OCI-LY3 (cell line): ENCODE results near the gene ASCC3.

ENCODE experiments used
- H2AFZ ChIP-seq: fragments of 200-600, 300-600 bp; shearing (Covaris generic); 2 replicates; pipeline ENCODE4 v1.6.0; 2014; ENCODE audit warnings: antibody characterized with exemption, low read depth, low read length
- H3K27ac ChIP-seq: fragments of 200-600, 300-600 bp; sonication (generic); 2 replicates; pipeline ENCODE4 v1.5.1; 2014; ENCODE audit warnings: mild to moderate bottlenecking, low read length, moderate library complexity, mixed read lengths
- H3K27me3 ChIP-seq: fragments of 200-600, 300-600 bp; sonication (generic); 2 replicates; pipeline ENCODE4 v1.6.1; 2014; ENCODE audit warnings: low read depth, low read length, mixed read lengths
- H3K36me3 ChIP-seq: fragments of 200-600, 300-600 bp; sonication (generic); replicated peaks from 2 replicates; pipeline ENCODE3; 2014; ENCODE audit warnings: low read depth, low read length, mixed read lengths
- H3K4me1 ChIP-seq: fragments of 300-600, 200-600 bp; sonication (generic); 2 replicates; pipeline ENCODE4 v1.6.1; 2014; ENCODE audit warnings: low read length, mixed read lengths
- H3K4me2 ChIP-seq: fragments of 200-600, 300-600 bp; sonication (generic); 2 replicates; pipeline ENCODE4 v1.6.1; 2014; ENCODE audit warnings: low read length, mixed read lengths
- H3K4me3 ChIP-seq: fragments of 300-600, 200-600 bp; sonication (generic); 2 replicates; pipeline ENCODE4 v1.5.1; 2014; ENCODE audit warnings: antibody characterized with exemption, mild to moderate bottlenecking, low read length, moderate library complexity
- H3K79me2 ChIP-seq: fragments of 300-600, 200-600 bp; shearing (Covaris generic); 2 replicates; pipeline ENCODE4 v1.6.1; 2014; ENCODE audit warnings: mild to moderate bottlenecking, low read length, mixed read lengths
- H3K9ac ChIP-seq: fragments of 300-600, 200-600 bp; shearing (Covaris generic); 2 replicates; pipeline ENCODE4 v1.6.0; 2014; ENCODE audit warnings: mild to moderate bottlenecking, low read length, moderate library complexity
- H3K9me3 ChIP-seq: fragments of 200-600, 300-600 bp; shearing (Covaris generic); 2 replicates; pipeline ENCODE4 v1.6.1; 2014; ENCODE audit warnings: low read length, mixed read lengths; ENCODE audit not compliant: insufficient read depth
- H4K20me1 ChIP-seq: fragments of 200-600, 300-600 bp; sonication (generic); 2 replicates; pipeline ENCODE4 v1.6.1; 2016; ENCODE audit warnings: low read length, mixed read lengths; ENCODE audit not compliant: insufficient read depth
- CTCF ChIP-seq: fragments of 200-600, 300-600 bp; sonication (generic); IDR thresholded peaks from 2 replicates; pipeline ENCODE4 v1.5.1; 2014; ENCODE audit warnings: antibody characterized with exemption, low read length, low read depth
- EZH2phosphoT487 ChIP-seq: fragments of 200-600 bp; shearing (Covaris generic); IDR thresholded peaks from 2 replicates; pipeline ENCODE4 v1.6.1; 2018; ENCODE audit warnings: antibody characterized with exemption, mixed run types, low read depth

The ASCC3 gene

GRCh38 chr6:100462706-100463629 is 418.2 kb downstream of the ASCC3 start:
- Histone ChIP-seq H4K20me1 (no peaks in the 10 kb centered on the region), H3K79me2 (no peaks in the 10 kb centered on the region), H3K4me3 (no peak overlapping the region), H3K4me2 (no peak overlapping the region), H3K36me3 (no peaks in the 10 kb centered on the region), H2AFZ (no peak overlapping the region), H3K4me1 (no peaks in the 10 kb centered on the region), H3K27me3 (no peaks in the 10 kb centered on the region), H3K27ac (no peak overlapping the region), H3K9ac (no peak overlapping the region), H3K9me3 (no peaks in the 10 kb centered on the region)
- TF ChIP-seq CTCF (no peak), EZH2phosphoT487 (no peak)

GRCh38 chr6:100461917-100462705 is 419.0 kb downstream of the ASCC3 start:
- Histone ChIP-seq H3K9me3 (no peaks in the 10 kb centered on the region), H4K20me1 (no peaks in the 10 kb centered on the region), H2AFZ (no peak overlapping the region), H3K27me3 (no peaks in the 10 kb centered on the region), H3K4me1 (no peaks in the 10 kb centered on the region), H3K36me3 (no peaks in the 10 kb centered on the region), H3K4me3 (no peak overlapping the region), H3K79me2 (no peaks in the 10 kb centered on the region), H3K9ac (no peak overlapping the region), H3K4me2 (no peak overlapping the region), H3K27ac (no peak overlapping the region)
- no peak for TF ChIP-seq CTCF
- TF ChIP-seq EZH2phosphoT487, result no peak

- Histone ChIP-seq H3K9me3 (no peaks in the 10 kb centered on the region), H3K27ac (no peak overlapping the region), H4K20me1 (no peaks in the 10 kb centered on the region), H3K4me1 (no peaks in the 10 kb centered on the region), H3K36me3 (no peaks in the 10 kb centered on the region), H2AFZ (no peak overlapping the region), H3K4me3 (no peak overlapping the region), H3K9ac (no peak overlapping the region), H3K79me2 (no peaks in the 10 kb centered on the region), H3K27me3 (no peaks in the 10 kb centered on the region), H3K4me2 (no peak overlapping the region)
- no peak for TF ChIP-seq CTCF
- no peak for TF ChIP-seq EZH2phosphoT487
Measured at GRCh38 chr6:100461278-100461916, 419.7 kb downstream of the ASCC3 start.
